ENCODE data around the gene NUMB. TPM values are rescaled to one million over a fixed set of nuclear protein-coding genes. Genes with fewer than 3 reads are reported as not detected.
A peak's percentile ranks its signal among the peaks of the same experiment; 100 is the strongest.

The NUMB gene
- total RNA-seq, 1 donor from 2014 or later: 53.4 TPM

DNA sequence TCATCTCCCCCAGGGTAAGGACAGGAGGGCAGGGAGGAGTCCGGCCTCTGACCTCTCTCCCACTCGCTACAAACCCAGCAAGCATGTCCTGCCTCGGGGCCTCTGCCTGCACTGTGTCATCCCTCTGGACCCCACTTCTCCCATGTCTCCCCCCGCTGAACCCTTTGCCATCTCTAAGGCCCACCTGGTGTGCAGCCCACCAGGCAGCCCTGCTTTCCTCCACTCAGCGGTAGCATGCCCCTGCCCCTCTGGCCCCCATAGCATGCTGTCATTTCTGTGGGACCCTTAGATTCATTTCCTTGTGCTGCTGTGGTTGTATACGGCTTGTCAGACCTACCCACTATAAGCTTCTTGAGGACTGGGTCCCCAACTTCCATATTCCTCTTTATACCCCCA is 203.3 kb downstream of the NUMB start:
- Mint-ChIP-seq H3K27ac (no peak overlapping the region), H3K4me1 (ENCODE audit: low read depth) (no peaks in the 10 kb centered on the region), H3K9me3 (no peaks in the 10 kb centered on the region), H3K4me3 (no peak overlapping the region), H3K36me3 (ENCODE audit: low read depth) (no peaks in the 10 kb centered on the region), H3K27me3 (ENCODE audit: insufficient read depth) (no peaks in the 10 kb centered on the region)
- intact Hi-C loops (cut with micrococcal nuclease): no loop called here
- DNase-seq (ENCODE audit: low spot score): no peak

DNA sequence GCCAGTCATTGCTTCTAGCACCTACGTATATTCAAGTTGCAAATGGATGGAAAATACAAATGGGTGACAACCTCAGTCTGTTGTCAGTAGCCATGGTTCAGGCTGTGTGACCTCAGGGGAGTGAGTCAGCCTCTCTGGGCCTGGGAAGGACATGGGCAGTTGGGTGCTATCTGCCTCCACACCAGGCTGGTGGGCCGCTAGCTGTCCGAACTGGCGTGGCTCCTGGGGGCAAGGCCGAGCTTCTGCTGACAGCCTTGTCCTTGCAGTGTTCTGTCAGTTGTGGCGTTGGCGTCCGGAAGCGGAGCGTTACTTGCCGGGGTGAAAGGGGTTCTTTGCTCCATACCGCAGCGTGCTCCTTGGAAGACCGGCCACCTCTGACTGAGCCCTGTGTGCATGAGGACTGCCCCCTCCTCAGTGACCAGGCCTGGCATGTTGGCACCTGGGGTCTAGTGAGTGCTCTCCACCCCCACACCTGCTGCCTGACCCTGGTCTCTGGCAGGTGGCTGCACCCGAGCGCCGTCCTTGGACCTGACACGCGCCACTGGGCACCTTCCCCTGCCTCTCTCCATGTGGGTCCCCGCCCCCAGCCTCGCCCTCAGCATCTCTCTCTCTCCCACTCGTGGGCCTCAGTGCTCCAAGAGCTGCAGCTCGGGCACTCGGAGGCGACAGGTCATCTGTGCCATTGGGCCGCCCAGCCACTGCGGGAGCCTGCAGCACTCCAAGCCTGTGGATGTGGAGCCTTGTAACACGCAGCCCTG is 203.9 kb downstream of the NUMB start:
- Mint-ChIP-seq H3K27ac (no peak overlapping the region), H3K27me3 (ENCODE audit: insufficient read depth) (peaks cover 3% of the 10 kb centered on the region), H3K9me3 (no peaks in the 10 kb centered on the region), H3K4me3 (no peak overlapping the region), H3K4me1 (ENCODE audit: low read depth) (no peaks in the 10 kb centered on the region), H3K36me3 (ENCODE audit: low read depth) (no peaks in the 10 kb centered on the region)
- intact Hi-C loops (cut with micrococcal nuclease): no loop called here
- no peak for DNase-seq (ENCODE audit: low spot score)

DNA sequence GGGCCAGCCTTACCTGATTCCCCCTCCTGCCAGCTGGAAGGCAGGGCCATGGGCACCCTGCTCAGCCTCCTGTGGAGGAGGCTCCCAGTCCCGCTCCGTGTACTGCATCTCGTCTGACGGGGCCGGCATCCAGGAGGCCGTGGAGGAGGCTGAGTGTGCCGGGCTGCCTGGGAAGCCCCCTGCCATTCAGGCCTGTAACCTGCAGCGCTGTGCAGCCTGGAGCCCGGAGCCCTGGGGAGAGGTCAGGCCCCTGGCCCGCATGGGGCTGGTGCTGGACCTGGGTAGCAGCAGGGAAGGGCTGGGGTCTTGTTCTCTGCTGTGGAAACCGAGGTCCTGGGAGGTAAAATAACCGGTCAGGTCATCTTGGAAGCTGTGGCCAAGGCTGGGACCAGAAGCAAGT is 204.6 kb downstream of the NUMB start:
- no peaks in the 10 kb centered on the region for H3K4me1 Mint-ChIP-seq (ENCODE audit: low read depth)
- H3K4me3 Mint-ChIP-seq: no peak overlapping the region
- DNase-seq (ENCODE audit: low spot score): no peak
- intact Hi-C loops (cut with micrococcal nuclease): no loop called here
- H3K9me3 Mint-ChIP-seq: no peaks in the 10 kb centered on the region
- peaks cover 3% of the 10 kb centered on the region for H3K27me3 Mint-ChIP-seq (ENCODE audit: insufficient read depth)
- no peak overlapping the region for H3K27ac Mint-ChIP-seq
- H3K36me3 Mint-ChIP-seq (ENCODE audit: low read depth): no peaks in the 10 kb centered on the region

DNA sequence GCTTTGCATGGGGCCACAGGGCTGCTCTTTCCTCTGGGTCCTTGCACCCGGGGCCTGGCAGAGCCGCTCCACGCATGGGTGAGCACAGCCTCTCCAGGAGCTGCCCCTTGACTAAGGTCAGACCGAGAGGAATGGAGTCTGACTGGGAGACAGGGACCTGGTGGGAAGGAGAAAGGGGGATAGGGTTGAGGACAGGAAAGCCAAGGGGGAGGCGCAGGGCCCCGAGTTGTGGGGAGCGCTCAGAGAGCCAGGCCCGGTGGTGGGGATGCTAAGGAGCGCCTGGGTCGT is 205.1 kb downstream of the NUMB start:
- H3K9me3 Mint-ChIP-seq: no peaks in the 10 kb centered on the region
- H3K36me3 Mint-ChIP-seq (ENCODE audit: low read depth): no peaks in the 10 kb centered on the region
- H3K27me3 Mint-ChIP-seq (ENCODE audit: insufficient read depth): peaks cover 3% of the 10 kb centered on the region
- H3K27ac Mint-ChIP-seq: no peak overlapping the region
- intact Hi-C loops (cut with micrococcal nuclease): no loop called here
- no peak overlapping the region for H3K4me3 Mint-ChIP-seq
- H3K4me1 Mint-ChIP-seq (ENCODE audit: low read depth): peaks cover 4% of the 10 kb centered on the region
- no peak for DNase-seq (ENCODE audit: low spot score)

DNA sequence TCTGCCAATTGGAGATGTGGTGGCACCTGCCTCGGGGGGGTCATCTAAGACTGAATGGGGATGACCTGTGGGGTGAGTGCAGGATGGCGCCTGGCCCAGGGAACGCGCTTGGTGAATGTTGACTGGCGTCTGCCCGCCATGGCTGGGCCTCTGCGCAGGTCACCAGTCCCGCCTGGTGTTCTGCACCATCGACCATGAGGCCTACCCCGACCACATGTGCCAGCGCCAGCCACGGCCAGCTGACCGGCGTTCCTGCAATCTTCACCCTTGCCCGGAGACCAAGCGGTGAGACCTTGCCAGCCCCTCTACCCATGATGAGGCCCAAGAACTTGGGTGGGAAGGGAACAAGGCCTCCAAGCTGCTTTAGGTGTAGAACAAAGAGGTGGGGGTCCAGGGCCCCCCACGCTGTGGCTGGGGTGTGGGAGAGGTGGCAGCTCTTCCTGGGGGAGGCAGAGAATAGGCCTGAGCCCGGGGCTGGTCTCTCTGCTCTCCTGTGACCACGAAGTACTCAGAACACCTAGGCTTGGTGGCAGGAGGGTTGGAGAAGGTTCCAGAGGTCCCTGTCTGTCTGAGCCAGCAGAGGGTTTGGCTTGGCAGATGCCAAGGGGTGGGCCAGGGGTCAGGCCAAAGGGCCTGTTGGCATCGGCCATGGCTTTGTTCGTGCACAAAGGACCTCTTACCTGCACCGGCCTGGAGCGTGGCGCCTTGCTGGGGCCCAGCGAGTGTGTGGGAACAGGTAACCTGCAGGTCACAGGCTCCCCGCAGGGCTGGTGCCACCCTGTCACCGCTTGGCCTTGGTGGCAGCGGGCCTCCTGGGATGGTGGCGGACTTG is 205.6 kb downstream of the NUMB start:
- Mint-ChIP-seq H3K27ac (no peak overlapping the region), H3K36me3 (ENCODE audit: low read depth) (no peaks in the 10 kb centered on the region), H3K4me3 (no peak overlapping the region), H3K27me3 (ENCODE audit: insufficient read depth) (peaks cover 3% of the 10 kb centered on the region), H3K4me1 (ENCODE audit: low read depth) (peaks cover 10% of the 10 kb centered on the region), H3K9me3 (no peaks in the 10 kb centered on the region)
- intact Hi-C loops (cut with micrococcal nuclease): no loop called here
- no peak for DNase-seq (ENCODE audit: low spot score)

DNA sequence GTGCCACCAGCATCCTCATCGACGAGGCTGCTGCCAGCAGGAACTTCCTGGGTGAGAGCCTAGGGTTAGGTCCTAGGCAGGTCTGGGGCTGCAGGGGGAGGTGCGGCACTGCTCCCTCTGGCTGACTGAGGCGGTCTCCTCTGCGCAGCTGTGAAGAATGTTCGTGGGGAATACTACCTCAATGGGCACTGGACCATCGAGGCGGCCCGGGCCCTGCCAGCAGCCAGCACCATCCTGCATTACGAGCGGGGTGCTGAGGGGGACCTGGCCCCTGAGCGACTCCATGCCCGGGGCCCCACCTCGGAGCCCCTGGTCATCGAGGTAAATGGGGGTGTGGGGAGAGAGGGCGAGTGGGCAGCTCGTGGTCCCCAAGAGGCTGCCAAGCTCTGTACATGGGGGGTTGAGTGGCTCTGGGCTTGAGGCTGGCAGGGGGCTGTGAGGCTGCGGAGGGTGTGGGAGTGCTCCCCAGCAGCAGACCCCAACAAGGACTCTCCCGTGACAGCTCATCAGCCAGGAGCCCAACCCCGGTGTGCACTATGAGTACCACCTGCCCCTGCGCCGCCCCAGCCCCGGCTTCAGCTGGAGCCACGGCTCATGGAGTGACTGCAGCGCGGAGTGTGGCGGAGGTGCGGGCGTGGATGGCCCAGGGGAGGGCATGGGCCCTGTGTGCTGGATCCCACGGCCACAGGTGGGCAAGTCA is 206.7 kb downstream of the NUMB start:
- H3K9me3 Mint-ChIP-seq: no peaks in the 10 kb centered on the region
- no peaks in the 10 kb centered on the region for H3K36me3 Mint-ChIP-seq (ENCODE audit: low read depth)
- no peak for DNase-seq (ENCODE audit: low spot score)
- peaks cover 7% of the 10 kb centered on the region for H3K27me3 Mint-ChIP-seq (ENCODE audit: insufficient read depth)
- H3K4me3 Mint-ChIP-seq: no peak overlapping the region
- intact Hi-C loops (cut with micrococcal nuclease): no loop called here
- H3K27ac Mint-ChIP-seq: no peak overlapping the region
- peaks cover 20% of the 10 kb centered on the region for H3K4me1 Mint-ChIP-seq (ENCODE audit: low read depth)

DNA sequence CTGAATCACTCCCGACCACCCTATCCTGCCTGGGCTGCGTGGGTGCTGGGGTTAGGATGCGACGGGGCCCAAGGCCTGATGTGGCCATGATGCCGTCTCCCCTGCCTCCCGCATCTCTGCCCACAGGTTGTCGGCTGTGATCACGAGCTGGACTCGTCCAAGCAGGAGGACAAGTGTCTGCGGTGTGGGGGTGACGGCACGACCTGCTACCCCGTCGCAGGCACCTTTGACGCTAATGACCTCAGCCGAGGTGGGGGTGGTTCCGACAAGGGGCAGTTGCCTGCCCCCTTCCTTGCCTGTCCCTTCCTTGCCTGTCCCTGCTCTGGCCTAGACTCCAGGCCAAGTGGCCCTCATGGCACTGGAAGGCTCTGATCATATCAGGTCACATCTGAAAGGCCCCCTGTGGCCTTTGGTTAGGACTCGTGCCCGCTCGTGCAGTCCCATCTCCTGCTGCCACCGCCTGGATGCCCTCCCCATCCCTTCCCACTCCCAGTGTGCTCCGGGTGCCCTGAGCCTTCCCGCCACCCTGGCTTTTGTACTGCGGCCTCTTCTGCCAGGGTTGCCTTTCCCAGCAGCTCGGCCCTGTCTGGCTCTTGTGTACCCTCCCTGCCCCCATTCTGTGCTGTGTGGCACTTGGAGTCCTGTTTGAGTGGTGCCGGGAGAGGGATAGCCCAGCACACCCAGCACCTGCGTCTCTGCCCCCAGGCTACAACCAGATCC is 207.4 kb downstream of the NUMB start:
- intact Hi-C loops (cut with micrococcal nuclease): no loop called here
- no peak overlapping the region for H3K27ac Mint-ChIP-seq
- peaks cover 24% of the 10 kb centered on the region for H3K4me1 Mint-ChIP-seq (ENCODE audit: low read depth)
- no peaks in the 10 kb centered on the region for H3K36me3 Mint-ChIP-seq (ENCODE audit: low read depth)
- no peak for DNase-seq (ENCODE audit: low spot score)
- H3K9me3 Mint-ChIP-seq: no peaks in the 10 kb centered on the region
- no peak overlapping the region for H3K4me3 Mint-ChIP-seq
- peaks cover 7% of the 10 kb centered on the region for H3K27me3 Mint-ChIP-seq (ENCODE audit: insufficient read depth)

DNA sequence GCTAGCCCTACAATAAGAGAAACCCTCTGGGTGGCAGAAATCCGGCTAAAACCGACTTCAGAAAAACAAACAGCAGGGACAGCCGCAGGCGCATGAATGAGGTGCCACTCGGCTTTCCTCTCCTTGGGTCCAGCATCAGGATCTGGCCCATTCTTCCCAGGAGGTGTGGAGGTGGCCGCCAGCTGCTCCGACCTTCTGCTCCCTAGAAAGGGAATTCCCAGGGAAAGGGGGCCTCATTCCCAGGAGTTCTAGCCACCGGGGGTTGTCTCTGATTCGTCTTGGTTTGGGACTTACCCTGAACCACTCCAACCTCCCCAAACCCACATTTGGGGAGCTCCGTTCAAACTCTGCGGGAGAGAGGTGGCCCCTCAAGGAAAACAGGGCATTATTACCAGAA is 208.0 kb downstream of the NUMB start:
- Mint-ChIP-seq H3K4me1 (ENCODE audit: low read depth) (peaks cover 24% of the 10 kb centered on the region), H3K27ac (no peak overlapping the region), H3K4me3 (no peak overlapping the region), H3K9me3 (no peaks in the 10 kb centered on the region), H3K36me3 (ENCODE audit: low read depth) (no peaks in the 10 kb centered on the region), H3K27me3 (ENCODE audit: insufficient read depth) (peaks cover 7% of the 10 kb centered on the region)
- intact Hi-C loops (cut with micrococcal nuclease): no loop called here
- no peak for DNase-seq (ENCODE audit: low spot score)

DNA sequence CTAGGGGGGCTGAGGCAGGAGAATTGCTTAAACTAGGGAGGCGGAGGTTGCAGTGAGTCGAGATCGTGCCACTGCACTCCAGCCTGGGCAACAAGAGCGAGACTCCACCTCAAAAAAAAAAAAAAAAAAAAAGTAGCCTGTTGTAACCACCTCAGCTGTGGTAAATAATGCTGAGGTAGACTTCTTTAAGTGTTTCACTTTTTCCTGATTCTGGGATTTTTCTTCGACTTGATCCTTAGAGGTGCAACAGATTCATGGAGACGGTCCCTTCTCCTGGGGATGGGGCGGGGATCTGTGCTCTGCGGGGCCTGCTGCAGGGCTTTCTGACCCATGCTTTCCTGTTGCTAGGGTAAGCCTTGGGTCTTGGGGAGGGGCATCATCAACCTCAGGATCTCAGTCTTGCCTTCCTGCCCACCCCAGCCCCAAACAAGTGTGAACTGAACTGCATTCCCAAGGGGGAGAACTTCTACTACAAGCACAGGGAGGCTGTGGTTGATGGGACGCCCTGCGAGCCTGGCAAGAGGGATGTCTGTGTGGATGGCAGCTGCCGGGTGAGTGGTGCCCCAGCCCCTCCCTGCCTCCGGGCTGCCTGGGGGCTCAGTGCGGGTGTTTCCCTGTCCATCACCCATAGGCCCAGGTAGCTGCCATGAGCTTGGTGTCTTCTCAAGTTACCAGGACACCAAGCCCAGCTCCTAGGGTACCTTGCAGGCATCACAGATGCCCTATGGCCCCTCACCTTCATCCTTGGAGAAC is 208.6 kb downstream of the NUMB start:
- intact Hi-C loops (cut with micrococcal nuclease): loop anchor here (5.0 kb wide), 1 partner anchor 43 kb away; no protein-coding TSS in a partner anchor
- DNase-seq (ENCODE audit: low spot score): no peak
- Mint-ChIP-seq H3K9me3 (no peaks in the 10 kb centered on the region), H3K27me3 (ENCODE audit: insufficient read depth) (peaks cover 7% of the 10 kb centered on the region), H3K4me1 (ENCODE audit: low read depth) (peaks cover 24% of the 10 kb centered on the region), H3K4me3 (no peak overlapping the region), H3K36me3 (ENCODE audit: low read depth) (no peaks in the 10 kb centered on the region), H3K27ac (no peak overlapping the region)

DNA sequence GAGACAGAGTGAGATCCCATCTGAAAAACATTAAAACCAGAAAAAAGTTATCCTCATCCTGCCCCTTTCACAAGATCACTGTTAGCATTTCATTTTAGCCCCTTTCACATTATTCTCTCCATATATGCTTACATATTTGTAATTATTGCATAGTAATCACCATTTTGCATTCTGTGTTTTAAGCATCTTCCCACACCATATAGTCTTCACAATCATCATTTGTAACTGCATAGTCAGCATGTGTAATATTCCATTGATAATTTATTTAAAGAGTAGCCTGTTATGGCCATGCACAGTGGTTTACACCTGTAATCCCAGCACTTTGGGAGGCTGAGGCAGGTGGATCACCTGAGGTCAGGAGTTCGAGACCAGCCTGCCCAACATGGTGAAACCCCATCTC is 209.2 kb downstream of the NUMB start:
- H3K9me3 Mint-ChIP-seq: no peaks in the 10 kb centered on the region
- intact Hi-C loops (cut with micrococcal nuclease): loop anchor here (5.0 kb wide), 1 partner anchor 43 kb away; no protein-coding TSS in a partner anchor
- peaks cover 24% of the 10 kb centered on the region for H3K4me1 Mint-ChIP-seq (ENCODE audit: low read depth)
- DNase-seq (ENCODE audit: low spot score): no peak
- no peak overlapping the region for H3K4me3 Mint-ChIP-seq
- no peaks in the 10 kb centered on the region for H3K36me3 Mint-ChIP-seq (ENCODE audit: low read depth)
- no peak overlapping the region for H3K27ac Mint-ChIP-seq
- peaks cover 11% of the 10 kb centered on the region for H3K27me3 Mint-ChIP-seq (ENCODE audit: insufficient read depth)

DNA sequence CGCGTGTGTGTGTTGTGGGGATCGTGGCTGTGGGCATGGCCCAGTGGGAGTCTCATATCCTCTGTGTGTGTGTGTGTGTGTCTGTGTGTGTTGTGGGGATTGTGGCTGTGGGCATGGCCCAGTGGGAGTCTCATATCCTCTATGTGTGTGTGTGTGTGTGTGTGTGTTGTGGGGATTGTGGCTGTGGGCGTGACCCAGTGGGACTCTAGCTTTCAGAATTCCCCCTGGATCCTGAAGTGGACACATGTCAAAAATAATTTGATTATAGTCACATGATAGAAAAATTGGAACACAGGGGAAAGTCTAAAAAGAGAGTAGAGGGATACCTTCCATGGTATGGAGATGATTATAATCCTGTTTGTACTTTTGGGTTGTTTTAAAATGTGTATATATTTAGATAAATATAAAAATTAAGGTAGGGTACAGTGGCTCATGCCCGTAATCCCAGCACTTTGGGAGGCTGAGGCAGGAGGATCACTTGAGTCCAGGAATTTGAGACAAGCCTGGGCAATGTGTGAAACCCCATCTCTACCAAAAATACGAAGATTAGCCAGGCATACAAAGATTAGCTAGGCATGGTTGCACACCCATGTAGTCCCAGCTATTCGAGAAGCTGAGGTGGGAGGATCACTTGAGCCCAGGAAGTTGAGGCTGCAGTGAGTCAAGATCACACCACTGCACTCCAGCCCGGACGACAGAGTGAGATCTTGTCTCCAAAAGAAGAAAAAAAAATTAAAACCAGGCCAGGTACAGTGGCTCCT is 210.1 kb downstream of the NUMB start:
- Mint-ChIP-seq H3K27me3 (ENCODE audit: insufficient read depth) (peaks cover 18% of the 10 kb centered on the region), H3K36me3 (ENCODE audit: low read depth) (no peaks in the 10 kb centered on the region), H3K4me1 (ENCODE audit: low read depth) (peaks cover 31% of the 10 kb centered on the region), H3K4me3 (peak overlapping the region; percentile 10), H3K9me3 (no peaks in the 10 kb centered on the region), H3K27ac (no peak overlapping the region)
- no peak for DNase-seq (ENCODE audit: low spot score)
- intact Hi-C loops (cut with micrococcal nuclease): loop anchor here (5.0 kb wide), 1 partner anchor 44 kb away; no protein-coding TSS in a partner anchor
